Measurements from ENCODE around the gene PUS7.

DNA sequence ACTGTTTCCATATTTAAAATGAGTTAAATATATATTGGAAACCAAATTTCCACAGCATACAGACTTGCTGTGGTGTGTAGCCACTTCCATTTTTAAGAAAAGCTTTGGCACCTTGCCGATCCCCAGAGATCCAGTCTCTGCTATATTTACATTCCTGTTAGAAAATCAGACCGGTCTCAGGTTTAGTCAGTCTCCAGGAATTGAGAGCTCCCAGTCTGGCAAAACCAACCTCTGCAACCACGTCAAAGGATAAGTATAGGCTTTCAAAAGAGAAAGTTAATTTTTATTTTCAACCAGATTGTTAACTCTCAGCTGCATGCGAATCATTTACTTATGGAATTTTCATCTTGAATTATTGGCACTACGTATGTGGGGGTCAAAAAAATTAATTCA lies 28.2 kb downstream of the PUS7 start:
- TF ChIP-seq, protein P1, sequence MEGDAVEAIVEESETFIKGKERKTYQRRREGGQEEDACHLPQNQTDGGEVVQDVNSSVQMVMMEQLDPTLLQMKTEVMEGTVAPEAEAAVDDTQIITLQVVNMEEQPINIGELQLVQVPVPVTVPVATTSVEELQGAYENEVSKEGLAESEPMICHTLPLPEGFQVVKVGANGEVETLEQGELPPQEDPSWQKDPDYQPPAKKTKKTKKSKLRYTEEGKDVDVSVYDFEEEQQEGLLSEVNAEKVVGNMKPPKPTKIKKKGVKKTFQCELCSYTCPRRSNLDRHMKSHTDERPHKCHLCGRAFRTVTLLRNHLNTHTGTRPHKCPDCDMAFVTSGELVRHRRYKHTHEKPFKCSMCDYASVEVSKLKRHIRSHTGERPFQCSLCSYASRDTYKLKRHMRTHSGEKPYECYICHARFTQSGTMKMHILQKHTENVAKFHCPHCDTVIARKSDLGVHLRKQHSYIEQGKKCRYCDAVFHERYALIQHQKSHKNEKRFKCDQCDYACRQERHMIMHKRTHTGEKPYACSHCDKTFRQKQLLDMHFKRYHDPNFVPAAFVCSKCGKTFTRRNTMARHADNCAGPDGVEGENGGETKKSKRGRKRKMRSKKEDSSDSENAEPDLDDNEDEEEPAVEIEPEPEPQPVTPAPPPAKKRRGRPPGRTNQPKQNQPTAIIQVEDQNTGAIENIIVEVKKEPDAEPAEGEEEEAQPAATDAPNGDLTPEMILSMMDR (IDR thresholded peaks at IDR 0.05) = no peak
- peak in 1 of 3 donors; percentile 40 for TF ChIP-seq POLR2AphosphoS5 (IDR thresholded peaks at IDR 0.05)
- TF ChIP-seq POLR2A (IDR thresholded peaks at IDR 0.05) = no peak

Measured in stomach (tissue), 4 donors.